BLaER1 (cell line): ENCODE measurements around the gene ZBTB7A.
"Not testable (repeated sequence)": the region's sequence is repeated elsewhere in the genome, so short reads cannot be mapped to it uniquely, and the experiment has no call there.

Experiments
- H3K27ac ChIP-seq: shearing (Covaris generic); formaldehyde crosslinking; 2 replicates; pipeline ENCODE4 v1.8.1; 2022
- H3K27me3 ChIP-seq: shearing (Covaris generic); formaldehyde crosslinking; 2 replicates; pipeline ENCODE4 v1.8.1; 2022
- H3K36me3 ChIP-seq: shearing (Covaris generic); formaldehyde crosslinking; 2 replicates; pipeline ENCODE4 v1.8.1; 2022
- H3K4me1 ChIP-seq: shearing (Covaris generic); formaldehyde crosslinking; 2 replicates; pipeline ENCODE4 v1.8.1; 2022
- H3K4me2 ChIP-seq: shearing (Covaris generic); formaldehyde crosslinking; 2 replicates; pipeline ENCODE4 v1.8.1; 2022
- H3K4me3 ChIP-seq: shearing (Covaris generic); formaldehyde crosslinking; 2 replicates; pipeline ENCODE4 v1.8.1; 2022
- H3K9ac ChIP-seq: shearing (Covaris generic); formaldehyde crosslinking; 2 replicates; pipeline ENCODE4 v1.8.1; 2022
- H3K9me3 ChIP-seq: shearing (Covaris generic); formaldehyde crosslinking; 2 replicates; pipeline ENCODE4 v1.8.1; 2022
- H4K20me1 ChIP-seq: shearing (Covaris generic); formaldehyde crosslinking; 2 replicates; pipeline ENCODE4 v1.8.1; 2022
- Cebpa-rat ChIP-seq: shearing (Covaris generic); IDR thresholded peaks from 2 replicates; pipeline ENCODE4 v1.8.1; 2022

The ZBTB7A gene

DNA sequence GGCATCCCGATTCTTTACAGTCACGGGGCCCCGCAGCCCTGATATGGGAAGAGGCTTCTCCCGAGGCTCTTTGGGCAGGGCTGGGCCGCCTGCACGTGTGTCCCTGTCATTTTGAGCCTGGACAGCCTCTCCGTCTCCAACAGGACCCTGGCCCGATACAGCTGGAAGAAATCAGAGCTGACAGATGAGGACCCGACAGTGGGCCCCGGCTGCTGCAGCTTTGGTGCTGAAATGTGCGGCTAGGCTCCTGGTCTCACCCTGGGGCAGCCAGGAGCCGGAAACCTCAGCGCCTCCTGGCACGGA is 55.9 kb downstream of the ZBTB7A start:
- Histone ChIP-seq H3K4me1 (peaks cover 54% of the 10 kb centered on the region), H4K20me1 (peaks cover 77% of the 10 kb centered on the region), H3K9me3 (no peaks in the 10 kb centered on the region), H3K36me3 (peaks cover 60% of the 10 kb centered on the region), H3K9ac (peak overlapping the region; percentile 84; the same call in 1 of the 2 replicates), H3K27me3 (no peaks in the 10 kb centered on the region), H3K27ac (no peak overlapping the region), H3K4me2 (no peak overlapping the region), H3K4me3 (no peak overlapping the region)
- no peak for TF ChIP-seq Cebpa-rat

DNA sequence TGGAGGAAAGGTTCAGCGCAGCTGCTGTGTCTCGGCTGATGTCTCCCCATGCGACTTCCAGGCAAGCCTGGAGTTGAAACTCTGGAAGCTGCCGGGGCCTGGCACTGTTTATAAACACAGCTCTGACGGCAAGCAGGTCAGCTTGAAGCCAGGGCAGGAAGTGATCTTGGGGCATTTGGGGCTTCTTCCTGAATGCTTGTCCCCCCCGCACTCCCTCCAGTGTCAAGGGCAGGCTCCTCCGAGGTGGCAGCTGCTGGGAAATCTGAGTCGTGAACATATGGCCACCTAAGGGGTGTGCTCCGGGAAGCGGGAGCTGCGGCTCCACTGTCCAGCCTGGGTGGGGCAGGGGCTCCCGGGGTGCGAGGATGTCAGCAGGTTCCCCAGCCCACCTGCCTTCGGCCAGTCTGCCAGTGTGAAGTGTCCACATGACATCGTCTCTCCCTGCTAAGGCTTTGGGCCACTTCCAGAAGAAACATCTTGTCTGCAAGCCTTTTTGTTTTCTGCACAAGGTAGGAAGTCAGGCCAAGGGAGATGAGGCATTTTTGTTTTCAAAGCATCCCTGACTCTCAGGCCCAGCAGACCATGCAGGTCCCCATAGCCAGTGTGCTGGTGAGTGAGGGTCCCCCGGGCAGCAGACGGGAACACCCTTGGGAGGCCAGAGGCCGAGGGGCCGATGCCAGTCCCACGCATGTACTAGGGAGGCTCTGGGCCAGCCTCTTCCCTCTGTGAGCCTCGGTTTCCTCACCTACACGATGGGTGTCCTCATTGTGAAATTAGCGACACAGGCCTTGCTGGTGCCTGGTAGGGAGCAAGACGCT is 56.5 kb downstream of the ZBTB7A start:
- H3K4me1 ChIP-seq = peaks cover 50% of the 10 kb centered on the region
- no peak overlapping the region for H3K27ac ChIP-seq
- peak overlapping the region; percentile 84 for H3K9ac ChIP-seq
- H3K27me3 ChIP-seq = no peaks in the 10 kb centered on the region
- H3K9me3 ChIP-seq = no peaks in the 10 kb centered on the region
- H4K20me1 ChIP-seq = peaks cover 71% of the 10 kb centered on the region
- no peak for TF ChIP-seq Cebpa-rat
- H3K4me3 ChIP-seq = no peak overlapping the region
- peaks cover 55% of the 10 kb centered on the region for H3K36me3 ChIP-seq
- H3K4me2 ChIP-seq = no peak overlapping the region

DNA sequence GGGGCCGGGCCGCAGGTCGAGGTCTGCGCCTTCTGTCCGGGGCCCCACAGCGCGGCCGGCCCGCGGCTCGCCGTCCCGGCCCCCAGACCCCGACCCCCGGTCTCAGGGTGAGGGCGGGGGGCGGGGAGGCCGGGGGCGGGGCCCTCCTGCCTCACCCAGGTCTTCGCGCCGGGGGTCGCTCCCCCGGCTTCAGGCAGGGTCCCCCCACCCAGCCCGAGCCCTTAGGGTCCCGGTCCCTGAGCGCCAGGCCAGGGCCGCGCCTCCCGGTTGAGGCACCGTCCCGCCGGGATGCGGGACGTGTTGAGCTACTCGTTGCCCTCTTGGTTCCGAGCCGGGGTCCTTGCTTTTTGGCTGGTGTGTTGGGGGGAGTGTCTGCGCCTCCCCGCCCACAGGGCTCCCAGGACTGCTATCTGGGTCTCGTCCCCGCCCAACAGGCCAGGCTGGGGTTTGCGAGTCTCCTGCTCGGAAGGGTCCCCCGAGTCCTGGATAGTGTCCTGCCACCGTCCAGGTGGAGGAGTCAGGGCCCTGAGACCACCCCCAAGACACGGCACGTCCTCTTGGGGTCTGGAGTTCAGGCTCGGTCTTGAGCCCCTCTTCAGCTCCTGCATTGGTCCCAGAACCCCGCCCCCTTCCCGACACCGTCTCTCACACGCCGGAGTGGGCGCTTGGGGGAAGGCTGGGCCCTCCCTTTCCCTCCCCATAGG is 58.7 kb downstream of the ZBTB7A start:
- Histone ChIP-seq H3K27ac (peak overlapping the region; percentile 86), H4K20me1 (peaks cover 49% of the 10 kb centered on the region), H3K4me2 (peak overlapping the region; percentile 99), H3K27me3 (no peaks in the 10 kb centered on the region), H3K36me3 (peaks cover 32% of the 10 kb centered on the region), H3K4me1 (peaks cover 39% of the 10 kb centered on the region), H3K4me3 (peak overlapping the region; percentile 91), H3K9ac (peak overlapping the region; percentile 84), H3K9me3 (no peaks in the 10 kb centered on the region)
- TF ChIP-seq Cebpa-rat = no peak

DNA sequence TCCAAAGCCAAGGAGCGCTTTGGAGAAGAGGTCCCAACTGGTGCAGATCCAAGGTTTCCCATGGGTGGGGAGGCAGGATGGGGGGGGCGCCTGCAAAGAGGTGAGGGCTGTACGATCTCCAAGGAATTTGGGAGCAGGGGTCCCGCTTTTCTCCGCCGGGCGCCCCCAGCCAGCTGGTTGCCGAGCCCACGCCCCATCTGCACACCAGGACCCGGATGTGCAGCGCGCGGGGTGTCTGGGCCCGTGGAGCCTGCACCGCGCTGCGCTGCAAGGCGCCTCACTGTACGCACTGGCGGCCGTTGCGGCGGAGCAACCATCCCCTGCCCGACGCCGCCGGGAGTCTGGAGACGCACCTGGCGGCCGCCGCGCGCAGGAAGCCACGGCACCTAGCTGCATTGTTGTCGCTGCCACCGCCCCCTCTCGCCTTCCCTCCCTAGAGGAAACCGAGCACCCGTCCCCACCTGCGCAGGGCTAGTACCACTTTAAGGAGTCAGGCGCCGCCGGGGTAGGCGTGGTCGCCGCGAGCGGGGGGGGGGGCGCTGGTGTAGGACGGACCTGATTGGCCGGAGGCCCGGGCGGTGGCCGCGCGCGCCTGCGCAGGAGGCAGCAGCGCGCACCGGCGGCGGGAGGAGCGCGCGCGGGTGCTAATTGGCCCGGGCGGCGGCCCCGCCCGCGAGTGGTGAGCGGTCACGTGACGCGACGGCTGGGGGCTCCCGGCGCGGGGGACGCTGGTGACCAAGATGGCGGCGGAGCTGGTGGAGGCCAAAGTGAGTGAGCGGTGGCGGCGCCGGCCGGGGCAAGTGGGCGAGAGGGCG is 59.5 kb downstream of the ZBTB7A start, which contains the start of gene PIAS4:
Gene PIAS4, plus strand, starts transcription at position 716 of the 815 bp plus-strand sequence. Its CDS starts 25 bp downstream, at position 741.
- Histone ChIP-seq H3K4me1 (peaks cover 39% of the 10 kb centered on the region), H3K4me3 (peak within 1 kb of the TSS; percentile 91)

DNA sequence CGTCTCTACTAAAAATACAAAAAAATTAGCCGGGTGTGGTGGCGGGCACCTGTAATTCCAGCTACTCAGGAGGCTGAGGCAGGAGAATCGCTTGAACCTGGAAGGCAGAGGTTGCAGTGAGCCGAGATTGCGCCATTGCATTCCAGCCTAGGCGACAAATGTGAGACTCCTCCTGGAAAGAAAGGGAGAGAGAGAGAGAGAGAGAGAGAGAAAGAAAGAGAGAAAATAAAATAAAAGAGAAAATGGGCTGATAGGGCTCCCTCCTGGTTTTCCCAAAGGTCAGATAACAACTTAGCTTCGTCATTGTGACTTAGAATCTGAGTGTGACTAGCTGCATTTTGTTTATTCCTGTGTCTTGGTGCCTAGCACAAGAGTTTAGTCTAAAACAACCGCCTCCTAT is 61.3 kb downstream of the ZBTB7A start:
- H3K4me3 ChIP-seq, H3K27me3 ChIP-seq, H3K27ac ChIP-seq, H3K9ac ChIP-seq, H3K4me2 ChIP-seq, H3K9me3 ChIP-seq: not testable (repeated sequence)
- Histone ChIP-seq H3K36me3 (peaks cover 13% of the 10 kb centered on the region), H3K4me1 (peaks cover 31% of the 10 kb centered on the region), H4K20me1 (peaks cover 26% of the 10 kb centered on the region)

More for the DNA sequence above, 59.5 kb downstream of the ZBTB7A start, which contains the start of gene PIAS4:
- Histone ChIP-seq H3K4me2 (peak within 1 kb of the TSS; percentile 99), H3K36me3 (peaks cover 26% of the 10 kb centered on the region), H3K9ac (peak within 1 kb of the TSS; percentile 84), H3K27ac (peak within 1 kb of the TSS; percentile 86), H3K9me3 (no peaks in the 10 kb centered on the region), H4K20me1 (peaks cover 41% of the 10 kb centered on the region), H3K27me3 (no peaks in the 10 kb centered on the region)
- no peak for TF ChIP-seq Cebpa-rat

DNA sequence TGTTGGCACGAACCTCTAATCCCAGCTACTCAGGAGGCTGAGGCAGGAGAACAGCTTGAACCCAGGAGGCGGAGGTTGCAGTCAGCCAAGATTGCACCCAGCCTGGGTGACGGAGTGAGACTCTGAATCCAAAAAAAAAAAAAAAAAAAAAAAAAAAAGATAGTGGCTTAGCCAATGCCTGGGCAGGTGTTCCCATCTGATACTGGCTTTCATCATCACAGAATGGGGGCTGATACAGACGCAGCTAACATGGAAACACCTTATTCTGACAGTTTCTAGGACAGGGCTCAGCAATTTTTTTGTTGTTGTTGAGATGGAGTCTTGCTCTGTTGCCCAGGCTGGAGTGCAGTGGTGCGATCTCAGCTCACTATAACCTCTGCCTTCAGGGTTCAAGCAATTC is 65.9 kb downstream of the ZBTB7A start:
- not testable (repeated sequence) for H3K27ac ChIP-seq, H3K9ac ChIP-seq, H3K4me2 ChIP-seq, H3K9me3 ChIP-seq, H3K27me3 ChIP-seq, H3K4me3 ChIP-seq, H3K36me3 ChIP-seq, H3K4me1 ChIP-seq, H4K20me1 ChIP-seq

DNA sequence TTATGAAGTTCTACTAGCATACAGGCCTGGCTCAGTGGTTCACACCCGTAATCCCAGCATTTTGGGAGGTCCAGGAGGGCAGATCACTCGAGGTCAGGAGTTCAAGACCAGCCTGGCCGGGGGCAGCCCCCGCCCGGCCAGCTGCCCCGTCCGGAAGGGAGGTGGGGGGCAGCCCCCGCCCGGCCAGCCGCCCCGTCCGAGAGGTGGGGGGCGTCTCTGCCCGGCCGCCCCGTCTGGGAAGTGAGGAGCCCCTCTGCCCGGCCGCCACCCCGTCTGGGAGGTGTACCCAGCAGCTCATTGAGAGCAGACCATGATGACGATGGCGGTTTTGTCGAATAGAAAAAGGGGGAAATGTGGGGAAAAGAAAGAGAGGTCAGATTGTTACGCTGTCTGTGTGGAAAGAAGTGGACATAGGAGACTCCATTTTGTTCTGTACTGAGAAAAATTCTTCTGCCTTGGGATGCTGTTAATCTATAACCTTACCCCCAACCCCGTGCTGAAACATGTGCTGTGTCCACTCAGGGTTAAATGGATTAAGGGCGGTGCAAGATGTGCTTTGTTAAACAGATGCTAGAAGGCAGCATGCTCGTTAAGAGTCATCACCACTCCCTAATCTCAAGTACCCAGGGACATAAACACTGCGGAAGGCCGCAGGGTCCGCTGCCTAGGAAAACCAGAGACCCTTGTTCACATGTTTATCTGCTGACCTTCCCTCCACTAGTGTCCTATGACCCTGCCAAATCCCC is 67.9 kb downstream of the ZBTB7A start:
- not testable (repeated sequence) for H3K27ac ChIP-seq, H3K9ac ChIP-seq, H3K4me2 ChIP-seq, H3K9me3 ChIP-seq, H3K4me3 ChIP-seq, H3K4me1 ChIP-seq, H3K27me3 ChIP-seq, H4K20me1 ChIP-seq, H3K36me3 ChIP-seq

DNA sequence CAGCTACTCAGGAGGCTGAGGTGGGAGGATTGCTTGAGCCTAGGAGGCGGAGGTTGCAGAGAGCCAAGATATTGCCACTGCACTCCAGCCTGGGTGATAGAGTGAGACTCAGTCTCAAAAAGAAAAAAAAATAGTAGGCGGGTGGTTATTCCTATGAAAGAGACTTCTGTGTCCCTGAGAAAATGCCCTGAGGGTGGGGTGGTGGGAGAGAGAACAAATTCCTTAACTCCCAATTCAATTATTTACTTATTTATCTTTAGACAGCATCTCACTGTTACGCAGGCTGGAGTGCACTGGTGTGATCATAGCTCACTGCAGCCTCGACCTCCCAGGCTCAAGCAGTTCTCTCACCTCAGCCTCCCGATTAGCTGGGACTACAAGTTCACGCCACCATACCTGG is 71.1 kb downstream of the ZBTB7A start:
- TF ChIP-seq Cebpa-rat = no peak
- no peaks in the 10 kb centered on the region for H3K36me3 ChIP-seq
- no peaks in the 10 kb centered on the region for H3K9me3 ChIP-seq
- no peaks in the 10 kb centered on the region for H3K27me3 ChIP-seq
- peaks cover 8% of the 10 kb centered on the region for H3K4me1 ChIP-seq
- H4K20me1 ChIP-seq = no peaks in the 10 kb centered on the region
- H3K9ac ChIP-seq = no peak overlapping the region
- no peak overlapping the region for H3K4me2 ChIP-seq
- H3K27ac ChIP-seq = no peak overlapping the region
- H3K4me3 ChIP-seq = no peak overlapping the region
